Measurements from ENCODE around the gene WTAP. TPM values are rescaled to one million over a fixed set of nuclear protein-coding genes. Genes with fewer than 3 reads are reported as not detected.

Gene WTAP
- total RNA-seq, 1 donor from 2014 or later, result 115 TPM

DNA sequence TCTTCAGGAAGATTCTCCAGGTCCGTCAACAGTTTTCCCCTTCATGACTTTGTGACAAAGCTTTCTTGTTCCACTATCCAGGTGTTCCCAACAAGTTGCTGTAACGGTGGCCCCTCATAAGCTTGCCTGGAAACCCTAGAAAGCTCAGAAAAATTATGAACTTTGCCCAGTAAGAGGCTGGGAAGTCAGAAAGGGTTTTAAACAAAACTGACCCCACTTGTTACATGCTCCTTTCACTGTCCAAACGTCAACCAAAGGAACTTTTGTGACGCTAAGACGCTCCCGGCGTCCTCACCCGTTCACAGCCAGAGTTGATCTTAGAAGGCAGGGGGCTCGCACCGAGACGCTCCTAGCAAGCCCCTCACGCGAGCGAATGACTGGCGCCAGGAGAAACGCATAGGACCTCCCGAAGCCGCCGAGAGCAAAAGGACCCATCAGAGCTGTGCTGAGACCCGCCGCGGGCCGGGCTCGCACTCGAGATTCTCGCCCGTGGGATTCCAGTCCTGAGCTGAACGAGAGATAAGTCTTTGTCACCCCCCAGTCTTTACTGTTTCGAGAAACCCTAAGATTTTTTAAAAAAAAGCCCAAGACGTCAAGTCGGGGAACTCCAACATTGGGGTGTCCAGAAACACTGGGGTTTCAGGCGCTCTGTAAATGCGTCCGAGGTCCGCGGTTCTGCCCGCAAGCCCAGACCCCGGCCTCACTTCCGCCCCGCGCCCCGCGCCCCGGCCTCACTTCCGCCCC is 34.0 kb downstream of the WTAP start:
- H3K27me3 ChIP-seq (ENCODE audit: control insufficient read depth, insufficient read depth, low read length), result no peaks in the 10 kb centered on the region
- H3K36me3 ChIP-seq (ENCODE audit: control insufficient read depth, insufficient read depth, low read length), result peaks cover 5% of the 10 kb centered on the region
- TF ChIP-seq, protein P1, sequence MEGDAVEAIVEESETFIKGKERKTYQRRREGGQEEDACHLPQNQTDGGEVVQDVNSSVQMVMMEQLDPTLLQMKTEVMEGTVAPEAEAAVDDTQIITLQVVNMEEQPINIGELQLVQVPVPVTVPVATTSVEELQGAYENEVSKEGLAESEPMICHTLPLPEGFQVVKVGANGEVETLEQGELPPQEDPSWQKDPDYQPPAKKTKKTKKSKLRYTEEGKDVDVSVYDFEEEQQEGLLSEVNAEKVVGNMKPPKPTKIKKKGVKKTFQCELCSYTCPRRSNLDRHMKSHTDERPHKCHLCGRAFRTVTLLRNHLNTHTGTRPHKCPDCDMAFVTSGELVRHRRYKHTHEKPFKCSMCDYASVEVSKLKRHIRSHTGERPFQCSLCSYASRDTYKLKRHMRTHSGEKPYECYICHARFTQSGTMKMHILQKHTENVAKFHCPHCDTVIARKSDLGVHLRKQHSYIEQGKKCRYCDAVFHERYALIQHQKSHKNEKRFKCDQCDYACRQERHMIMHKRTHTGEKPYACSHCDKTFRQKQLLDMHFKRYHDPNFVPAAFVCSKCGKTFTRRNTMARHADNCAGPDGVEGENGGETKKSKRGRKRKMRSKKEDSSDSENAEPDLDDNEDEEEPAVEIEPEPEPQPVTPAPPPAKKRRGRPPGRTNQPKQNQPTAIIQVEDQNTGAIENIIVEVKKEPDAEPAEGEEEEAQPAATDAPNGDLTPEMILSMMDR (IDR thresholded peaks at IDR 0.05; ENCODE audit: insufficient read depth, low read length, severe bottlenecking), result no peak
- H3K4me3 ChIP-seq (ENCODE audit: low read depth, low read length), result peak overlapping the region; percentile 91
- no peak for FAIRE-seq
- peak; percentile 17 for DNase-seq (ENCODE audit: low read depth)

GRCh38 chr6:159761873-159762680 is 34.8 kb downstream of the WTAP start, which contains the start of gene ACAT2:
Gene ACAT2, plus strand, starts transcription at chr6:159762045. Its CDS starts 43 bp downstream, at chr6:159762088.
- peaks cover 5% of the 10 kb centered on the region for H3K36me3 ChIP-seq (ENCODE audit: control insufficient read depth, insufficient read depth, low read length)
- no peaks in the 10 kb centered on the region for H3K27me3 ChIP-seq (ENCODE audit: control insufficient read depth, insufficient read depth, low read length)
- peak within 1 kb of the TSS; percentile 91 for H3K4me3 ChIP-seq (ENCODE audit: low read depth, low read length)
- FAIRE-seq, result no peak
- TF ChIP-seq, protein P1 (IDR thresholded peaks at IDR 0.05; ENCODE audit: insufficient read depth, low read length, severe bottlenecking), result no peak
- peak; percentile 86 for DNase-seq (ENCODE audit: low read depth)

DNA sequence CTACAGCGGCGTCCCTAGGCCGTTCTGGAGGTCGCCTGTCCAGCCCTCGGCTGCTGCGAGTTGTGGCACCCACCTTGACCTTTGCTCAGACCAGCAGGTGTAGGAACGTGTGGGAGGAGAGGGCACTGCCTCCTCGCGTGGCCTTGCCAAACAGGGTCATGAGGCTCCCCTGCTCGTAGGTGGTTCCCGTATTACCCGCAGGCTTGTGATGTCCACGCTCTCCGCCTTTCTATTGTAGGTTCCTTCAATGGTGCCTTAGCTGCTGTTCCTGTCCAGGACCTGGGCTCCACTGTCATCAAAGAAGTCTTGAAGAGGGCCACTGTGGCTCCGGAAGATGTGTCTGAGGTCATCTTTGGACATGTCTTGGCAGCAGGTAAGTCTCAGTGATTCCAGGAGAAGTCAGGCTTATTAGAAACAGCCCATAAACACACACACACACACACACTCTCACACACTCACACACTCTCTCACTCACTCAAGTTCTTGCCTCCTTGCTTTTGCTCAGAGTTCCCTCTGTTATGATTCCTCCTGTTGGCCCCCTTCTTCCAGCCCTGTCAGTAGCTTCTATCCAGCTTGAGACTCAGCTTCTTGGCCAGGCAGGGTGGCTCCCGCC is 35.5 kb downstream of the WTAP start:
- peak overlapping the region; percentile 91 for H3K4me3 ChIP-seq (ENCODE audit: low read depth, low read length)
- TF ChIP-seq, protein P1 (IDR thresholded peaks at IDR 0.05; ENCODE audit: insufficient read depth, low read length, severe bottlenecking), result no peak
- H3K27me3 ChIP-seq (ENCODE audit: control insufficient read depth, insufficient read depth, low read length), result no peaks in the 10 kb centered on the region
- DNase-seq (ENCODE audit: low read depth) (peak; percentile 32), FAIRE-seq (no peak)
- H3K36me3 ChIP-seq (ENCODE audit: control insufficient read depth, insufficient read depth, low read length), result peaks cover 10% of the 10 kb centered on the region

DNA sequence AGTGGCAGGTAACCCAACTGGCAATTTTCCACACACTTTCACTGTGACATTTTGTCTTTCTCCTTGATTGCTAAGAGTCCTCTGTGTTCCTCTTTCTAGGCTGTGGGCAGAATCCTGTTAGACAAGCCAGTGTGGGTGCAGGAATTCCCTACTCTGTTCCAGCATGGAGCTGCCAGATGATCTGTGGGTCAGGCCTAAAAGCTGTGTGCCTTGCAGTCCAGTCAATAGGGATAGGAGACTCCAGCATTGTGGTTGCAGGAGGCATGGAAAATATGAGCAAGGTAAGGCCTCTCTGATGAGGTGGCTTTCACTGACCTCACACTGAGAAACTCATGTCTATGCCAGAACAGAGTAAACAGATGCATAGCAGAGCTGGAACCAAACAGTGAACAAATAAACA is 39.6 kb downstream of the WTAP start:
- Histone ChIP-seq H3K27me3 (ENCODE audit: control insufficient read depth, insufficient read depth, low read length) (no peaks in the 10 kb centered on the region), H3K4me3 (ENCODE audit: low read depth, low read length) (no peak overlapping the region), H3K36me3 (ENCODE audit: control insufficient read depth, insufficient read depth, low read length) (peaks cover 11% of the 10 kb centered on the region)
- TF ChIP-seq, protein P1 (IDR thresholded peaks at IDR 0.05; ENCODE audit: insufficient read depth, low read length, severe bottlenecking), result no peak
- FAIRE-seq (no peak), DNase-seq (ENCODE audit: low read depth) (no peak)

- TF ChIP-seq, protein P1 (IDR thresholded peaks at IDR 0.05; ENCODE audit: insufficient read depth, low read length, severe bottlenecking), result no peak
- Histone ChIP-seq H3K36me3 (ENCODE audit: control insufficient read depth, insufficient read depth, low read length) (peaks cover 11% of the 10 kb centered on the region), H3K4me3 (ENCODE audit: low read depth, low read length) (no peak overlapping the region), H3K27me3 (ENCODE audit: control insufficient read depth, insufficient read depth, low read length) (no peaks in the 10 kb centered on the region)
- no peak for DNase-seq (ENCODE audit: low read depth)
- FAIRE-seq, result no peak
Observed at GRCh38 chr6:159769470-159769869, 42.2 kb downstream of the WTAP start.

Data from bronchial epithelial cell (primary cell).